ENCODE data around the gene USP10. TPM values are rescaled to one million over a fixed set of nuclear protein-coding genes. Genes with fewer than 3 reads are reported as not detected.

Gene USP10
- total and polyA plus RNA-seq, 12 donors: 17.5 to 82.9 (median 62.8) TPM

- peak; percentile 60 to 78 (median 73) for ATAC-seq
- Histone ChIP-seq H3K9me3 (no peaks in the 10 kb centered on the region), H3K27me3 (no peaks in the 10 kb centered on the region), H3K27ac (peak overlapping the region in 1 of 10 donors; percentile 67), H3K4me1 (peaks cover 0 to 78% (median 28%) of the 10 kb centered on the region in 9 donors), H3K36me3 (peaks cover 0 to 15% (median 0%) of the 10 kb centered on the region in 9 donors), H3K4me3 (peak overlapping the region in 1 of 10 donors; percentile 15)
- 10 to 16% methylated on average over 12 of the region's 12 CpGs for WGBS, 2 donors
- peak in 1 of 2 donors; percentile 78 for DNase-seq
- TF ChIP-seq CTCF (IDR thresholded peaks at IDR 0.05): peak; percentile 64 to 92 (median 87)
- intact Hi-C loops (cut with DNase I): loop anchor here in 9 of 10 donors (1.0 to 10.0 kb wide), 7 partner anchors 198 to 330 kb away; no protein-coding TSS in a partner anchor
These were observed 54.6 kb downstream of the USP10 start for GRCh38 chr16:84754353-84754856.

- peak overlapping the region in 1 of 10 donors; percentile 67 for H3K27ac ChIP-seq
These were observed 55.3 kb downstream of the USP10 start for GRCh38 chr16:84754956-84755672.

GRCh38 chr16:84756830-84757229, 57.0 kb downstream of the USP10 start:
- no peak overlapping the region for H3K4me3 ChIP-seq
- no peak for DNase-seq
- no peak overlapping the region for H3K27ac ChIP-seq
- peaks cover 0 to 39% (median 4%) of the 10 kb centered on the region in 9 donors for H3K36me3 ChIP-seq
- H3K4me1 ChIP-seq: peaks cover 0 to 56% (median 23%) of the 10 kb centered on the region in 9 donors
- no peak for TF ChIP-seq CTCF (IDR thresholded peaks at IDR 0.05)
- 48 to 50% methylated on average over 2 of the region's 2 CpGs for WGBS, 2 donors
- no peaks in the 10 kb centered on the region for H3K9me3 ChIP-seq
- intact Hi-C loops (cut with DNase I): loop anchor here in 6 of 10 donors (5.0 to 10.0 kb wide), 3 partner anchors 195 to 328 kb away; no protein-coding TSS in a partner anchor
- ATAC-seq: no peak
- H3K27me3 ChIP-seq: no peaks in the 10 kb centered on the region

More at GRCh38 chr16:84754956-84755672, 55.3 kb downstream of the USP10 start:
- intact Hi-C loops (cut with DNase I): loop anchor here (1.0 to 10.0 kb wide), 7 partner anchors 197 to 330 kb away; no protein-coding TSS in a partner anchor
- H3K27me3 ChIP-seq: no peaks in the 10 kb centered on the region
- ATAC-seq: no peak
- H3K36me3 ChIP-seq: peaks cover 0 to 22% (median 0%) of the 10 kb centered on the region in 9 donors
- no peak for TF ChIP-seq CTCF (IDR thresholded peaks at IDR 0.05)
- peak overlapping the region in 1 of 10 donors; percentile 15 for H3K4me3 ChIP-seq
- H3K9me3 ChIP-seq: no peaks in the 10 kb centered on the region
- DNase-seq: no peak
- peaks cover 0 to 73% (median 25%) of the 10 kb centered on the region in 9 donors for H3K4me1 ChIP-seq
- 86 to 92% methylated on average over 17 of the region's 17 CpGs for WGBS, 2 donors

- intact Hi-C loops (cut with DNase I): loop anchor here in 6 of 10 donors (5.0 to 10.0 kb wide), 3 partner anchors 194 to 326 kb away; no protein-coding TSS in a partner anchor
- Histone ChIP-seq H3K27ac (peak overlapping the region in 2 of 10 donors; percentile 14 to 17), H3K27me3 (no peaks in the 10 kb centered on the region), H3K4me3 (no peak overlapping the region), H3K4me1 (peaks cover 0 to 38% (median 23%) of the 10 kb centered on the region in 9 donors), H3K9me3 (no peaks in the 10 kb centered on the region), H3K36me3 (peaks cover 0 to 57% (median 12%) of the 10 kb centered on the region in 9 donors)
- ATAC-seq (peak in 2 of 8 donors; percentile 30 to 54), DNase-seq (no peak)
- WGBS, 2 donors: 64 to 70% methylated on average over 7 of the region's 7 CpGs
- no peak for TF ChIP-seq CTCF (IDR thresholded peaks at IDR 0.05)
These were observed 58.8 kb downstream of the USP10 start for GRCh38 chr16:84758627-84759026.

Data from heart right ventricle (tissue), 16 donors.